Measurements from ENCODE around the gene B3GNT7. TPM values are rescaled to one million over a fixed set of nuclear protein-coding genes. Genes with fewer than 3 reads are reported as not detected.

The B3GNT7 gene
- total RNA-seq, 2 donors from 2014 or later, result 13.0 to 32.3 TPM

GRCh38 chr2:231384109-231384435 is 11.4 kb upstream of the B3GNT7 start:
- Histone ChIP-seq H3K4me3 (ENCODE audit: low read length) (no peak overlapping the region), H3K4me1 (ENCODE audit: control insufficient read depth, insufficient read depth, low read length) (peaks cover 7% of the 10 kb centered on the region)
- 96% methylated on average over 2 of the region's 2 CpGs; no CpG with 5 or more reads in 1 of the 2 experiments for WGBS, 2 experiments (ENCODE audit: insufficient coverage in 1 of 2, insufficient read length in 1 of 2)

GRCh38 chr2:231384970-231385369 is 10.5 kb upstream of the B3GNT7 start:
- TF ChIP-seq CTCF (conservative IDR thresholded peaks at IDR 0.05), result no peak
- no peak overlapping the region for H3K27ac ChIP-seq (ENCODE audit: low read depth, low read length)
- no peaks in the 10 kb centered on the region for H3K27me3 Mint-ChIP-seq (ENCODE audit: insufficient read depth)
- H3K9ac ChIP-seq (ENCODE audit: extremely low read depth, low read length, poor library complexity, severe bottlenecking), result no peak overlapping the region
- H3K36me3 Mint-ChIP-seq (ENCODE audit: low read depth), result no peaks in the 10 kb centered on the region
- H3K27ac Mint-ChIP-seq, result no peak overlapping the region
- H3K9me3 ChIP-seq (ENCODE audit: control insufficient read depth, low read length), result peaks cover 11% of the 10 kb centered on the region
- no peaks in the 10 kb centered on the region for H3K27me3 ChIP-seq (ENCODE audit: control insufficient read depth, insufficient read depth, low read length, poor library complexity, severe bottlenecking)
- H3K4me3 ChIP-seq (ENCODE audit: low read length), result no peak overlapping the region
- no peaks in the 10 kb centered on the region for H3K36me3 ChIP-seq (ENCODE audit: control insufficient read depth, insufficient read depth, low read length)
- no peak for DNase-seq
- no peak overlapping the region for H3K4me3 Mint-ChIP-seq
- 80 to 98% methylated on average over 1 to 2 of the region's 2 CpGs for WGBS, 2 experiments (ENCODE audit: insufficient coverage in 1 of 2, insufficient read length in 1 of 2)
- no peaks in the 10 kb centered on the region for H3K4me1 Mint-ChIP-seq
- peaks cover 2% of the 10 kb centered on the region for H3K4me1 ChIP-seq (ENCODE audit: control insufficient read depth, insufficient read depth, low read length)
- H3K9me3 Mint-ChIP-seq, result peaks cover 17% of the 10 kb centered on the region

More at GRCh38 chr2:231384109-231384435, 11.4 kb upstream of the B3GNT7 start:
- H3K4me3 Mint-ChIP-seq, result no peak overlapping the region
- TF ChIP-seq CTCF (conservative IDR thresholded peaks at IDR 0.05), result no peak
- H3K36me3 Mint-ChIP-seq (ENCODE audit: low read depth), result no peaks in the 10 kb centered on the region
- H3K27me3 Mint-ChIP-seq (ENCODE audit: insufficient read depth), result no peaks in the 10 kb centered on the region
- DNase-seq, result no peak
- H3K9ac ChIP-seq (ENCODE audit: extremely low read depth, low read length, poor library complexity, severe bottlenecking), result no peak overlapping the region
- no peak overlapping the region for H3K27ac Mint-ChIP-seq
- peaks cover 11% of the 10 kb centered on the region for H3K9me3 ChIP-seq (ENCODE audit: control insufficient read depth, low read length)
- H3K27ac ChIP-seq (ENCODE audit: low read depth, low read length), result no peak overlapping the region
- H3K27me3 ChIP-seq (ENCODE audit: control insufficient read depth, insufficient read depth, low read length, poor library complexity, severe bottlenecking), result no peaks in the 10 kb centered on the region
- H3K9me3 Mint-ChIP-seq, result peaks cover 17% of the 10 kb centered on the region
- H3K4me1 Mint-ChIP-seq, result peaks cover 4% of the 10 kb centered on the region
- no peaks in the 10 kb centered on the region for H3K36me3 ChIP-seq (ENCODE audit: control insufficient read depth, insufficient read depth, low read length)

DNA sequence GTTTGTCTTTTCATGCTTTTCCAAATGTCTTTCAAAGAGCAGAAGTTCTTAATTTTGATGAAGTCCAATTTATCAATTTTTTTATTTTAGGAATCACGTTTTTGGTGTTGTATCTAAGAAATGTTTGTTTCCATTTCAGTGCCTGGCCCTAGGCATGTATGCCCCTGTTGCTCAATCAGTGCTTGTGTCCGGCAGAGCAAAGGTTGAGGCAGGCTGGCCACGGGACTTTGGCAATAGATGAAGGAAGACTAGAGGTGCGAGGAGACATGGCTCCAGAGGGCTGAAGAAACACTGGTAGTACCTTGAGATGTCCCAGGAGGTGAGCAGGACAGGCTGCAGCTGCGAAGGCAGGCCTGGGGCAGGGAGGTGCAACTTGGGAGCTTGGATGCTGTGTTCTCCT is 10.1 kb upstream of the B3GNT7 start:
- H3K27ac ChIP-seq (ENCODE audit: low read depth, low read length), result no peak overlapping the region
- no peak overlapping the region for H3K9ac ChIP-seq (ENCODE audit: extremely low read depth, low read length, poor library complexity, severe bottlenecking)
- TF ChIP-seq CTCF (conservative IDR thresholded peaks at IDR 0.05), result no peak
- Mint-ChIP-seq H3K4me3 (no peak overlapping the region), H3K36me3 (ENCODE audit: low read depth) (no peaks in the 10 kb centered on the region), H3K9me3 (peaks cover 17% of the 10 kb centered on the region), H3K4me1 (no peaks in the 10 kb centered on the region), H3K27ac (no peak overlapping the region), H3K27me3 (ENCODE audit: insufficient read depth) (no peaks in the 10 kb centered on the region)
- H3K36me3 ChIP-seq (ENCODE audit: control insufficient read depth, insufficient read depth, low read length), result no peaks in the 10 kb centered on the region
- no peak for DNase-seq
- H3K4me3 ChIP-seq (ENCODE audit: low read length), result no peak overlapping the region
- 90 to 92% methylated on average over 3 to 5 of the region's 5 CpGs for WGBS, 2 experiments (ENCODE audit: insufficient coverage in 1 of 2, insufficient read length in 1 of 2)
- H3K9me3 ChIP-seq (ENCODE audit: control insufficient read depth, low read length), result peaks cover 11% of the 10 kb centered on the region
- no peaks in the 10 kb centered on the region for H3K27me3 ChIP-seq (ENCODE audit: control insufficient read depth, insufficient read depth, low read length, poor library complexity, severe bottlenecking)
- no peaks in the 10 kb centered on the region for H3K4me1 ChIP-seq (ENCODE audit: control insufficient read depth, insufficient read depth, low read length)
